Measurements from ENCODE around the gene PPP2R2C.

Gene PPP2R2C

GRCh38 chr4:6502747-6503465 is 30.5 kb upstream of the PPP2R2C start:
- Histone ChIP-seq H3K4me3 (ENCODE audit: low read length) (no peak overlapping the region), H3K4me1 (ENCODE audit: control insufficient read depth, low read depth, low read length) (no peaks in the 10 kb centered on the region), H3K9ac (ENCODE audit: low read length) (no peak overlapping the region), H3K27ac (ENCODE audit: low read length) (no peak overlapping the region), H3K27me3 (ENCODE audit: control insufficient read depth, insufficient read depth, low read length) (no peaks in the 10 kb centered on the region), H3K9me3 (ENCODE audit: control insufficient read depth, low read depth, low read length) (peaks cover 13% of the 10 kb centered on the region), H3K36me3 (ENCODE audit: control insufficient read depth, low read depth, low read length) (no peaks in the 10 kb centered on the region)

GRCh38 chr4:6502147-6502546 is 29.7 kb upstream of the PPP2R2C start:
- H3K27me3 ChIP-seq (ENCODE audit: control insufficient read depth, insufficient read depth, low read length), result no peaks in the 10 kb centered on the region
- no peaks in the 10 kb centered on the region for H3K36me3 ChIP-seq (ENCODE audit: control insufficient read depth, low read depth, low read length)
- no peaks in the 10 kb centered on the region for H3K4me1 ChIP-seq (ENCODE audit: control insufficient read depth, low read depth, low read length)
- H3K9ac ChIP-seq (ENCODE audit: low read length), result no peak overlapping the region
- no peak overlapping the region for H3K27ac ChIP-seq (ENCODE audit: low read length)
- H3K9me3 ChIP-seq (ENCODE audit: control insufficient read depth, low read depth, low read length), result peaks cover 13% of the 10 kb centered on the region
- no peak overlapping the region for H3K4me3 ChIP-seq (ENCODE audit: low read length)

- no peaks in the 10 kb centered on the region for H3K36me3 ChIP-seq (ENCODE audit: control insufficient read depth, low read depth, low read length)
- H3K27ac ChIP-seq (ENCODE audit: low read length), result no peak overlapping the region
- no peaks in the 10 kb centered on the region for H3K4me1 ChIP-seq (ENCODE audit: control insufficient read depth, low read depth, low read length)
- no peaks in the 10 kb centered on the region for H3K27me3 ChIP-seq (ENCODE audit: control insufficient read depth, insufficient read depth, low read length)
- H3K9ac ChIP-seq (ENCODE audit: low read length), result no peak overlapping the region
- peaks cover 13% of the 10 kb centered on the region for H3K9me3 ChIP-seq (ENCODE audit: control insufficient read depth, low read depth, low read length)
- H3K4me3 ChIP-seq (ENCODE audit: low read length), result no peak overlapping the region
Observed at GRCh38 chr4:6501171-6501570, 28.8 kb upstream of the PPP2R2C start.

- Histone ChIP-seq H3K9me3 (ENCODE audit: control insufficient read depth, low read depth, low read length) (peaks cover 13% of the 10 kb centered on the region), H3K4me1 (ENCODE audit: control insufficient read depth, low read depth, low read length) (no peaks in the 10 kb centered on the region), H3K4me3 (ENCODE audit: low read length) (no peak overlapping the region), H3K27ac (ENCODE audit: low read length) (no peak overlapping the region), H3K27me3 (ENCODE audit: control insufficient read depth, insufficient read depth, low read length) (no peaks in the 10 kb centered on the region), H3K9ac (ENCODE audit: low read length) (no peak overlapping the region), H3K36me3 (ENCODE audit: control insufficient read depth, low read depth, low read length) (no peaks in the 10 kb centered on the region)
Observed at GRCh38 chr4:6500481-6501140, 28.2 kb upstream of the PPP2R2C start.

GRCh38 chr4:6499238-6499600 is 26.8 kb upstream of the PPP2R2C start:
- Histone ChIP-seq H3K27ac (ENCODE audit: low read length) (no peak overlapping the region), H3K36me3 (ENCODE audit: control insufficient read depth, low read depth, low read length) (no peaks in the 10 kb centered on the region), H3K9me3 (ENCODE audit: control insufficient read depth, low read depth, low read length) (peaks cover 5% of the 10 kb centered on the region), H3K27me3 (ENCODE audit: control insufficient read depth, insufficient read depth, low read length) (no peaks in the 10 kb centered on the region), H3K4me3 (ENCODE audit: low read length) (no peak overlapping the region), H3K4me1 (ENCODE audit: control insufficient read depth, low read depth, low read length) (no peaks in the 10 kb centered on the region), H3K9ac (ENCODE audit: low read length) (no peak overlapping the region)

- Histone ChIP-seq H3K9me3 (ENCODE audit: control insufficient read depth, low read depth, low read length) (no peaks in the 10 kb centered on the region), H3K4me1 (ENCODE audit: control insufficient read depth, low read depth, low read length) (no peaks in the 10 kb centered on the region), H3K4me3 (ENCODE audit: low read length) (no peak overlapping the region), H3K9ac (ENCODE audit: low read length) (no peak overlapping the region), H3K27me3 (ENCODE audit: control insufficient read depth, insufficient read depth, low read length) (no peaks in the 10 kb centered on the region), H3K27ac (ENCODE audit: low read length) (no peak overlapping the region), H3K36me3 (ENCODE audit: control insufficient read depth, low read depth, low read length) (no peaks in the 10 kb centered on the region)
Observed at GRCh38 chr4:6498511-6499237, 26.3 kb upstream of the PPP2R2C start.

GRCh38 chr4:6497796-6498195 is 25.4 kb upstream of the PPP2R2C start:
- H3K9me3 ChIP-seq (ENCODE audit: control insufficient read depth, low read depth, low read length), result no peaks in the 10 kb centered on the region
- H3K27ac ChIP-seq (ENCODE audit: low read length), result no peak overlapping the region
- no peaks in the 10 kb centered on the region for H3K36me3 ChIP-seq (ENCODE audit: control insufficient read depth, low read depth, low read length)
- no peaks in the 10 kb centered on the region for H3K4me1 ChIP-seq (ENCODE audit: control insufficient read depth, low read depth, low read length)
- H3K27me3 ChIP-seq (ENCODE audit: control insufficient read depth, insufficient read depth, low read length), result no peaks in the 10 kb centered on the region
- no peak overlapping the region for H3K4me3 ChIP-seq (ENCODE audit: low read length)
- H3K9ac ChIP-seq (ENCODE audit: low read length), result no peak overlapping the region

GRCh38 chr4:6495736-6496135 is 23.3 kb upstream of the PPP2R2C start:
- no peaks in the 10 kb centered on the region for H3K27me3 ChIP-seq (ENCODE audit: control insufficient read depth, insufficient read depth, low read length)
- no peaks in the 10 kb centered on the region for H3K4me1 ChIP-seq (ENCODE audit: control insufficient read depth, low read depth, low read length)
- no peaks in the 10 kb centered on the region for H3K9me3 ChIP-seq (ENCODE audit: control insufficient read depth, low read depth, low read length)
- no peak overlapping the region for H3K9ac ChIP-seq (ENCODE audit: low read length)
- H3K36me3 ChIP-seq (ENCODE audit: control insufficient read depth, low read depth, low read length), result no peaks in the 10 kb centered on the region
- no peak overlapping the region for H3K4me3 ChIP-seq (ENCODE audit: low read length)
- H3K27ac ChIP-seq (ENCODE audit: low read length), result no peak overlapping the region

- Histone ChIP-seq H3K4me3 (ENCODE audit: low read length) (no peak overlapping the region), H3K9me3 (ENCODE audit: control insufficient read depth, low read depth, low read length) (no peaks in the 10 kb centered on the region), H3K27me3 (ENCODE audit: control insufficient read depth, insufficient read depth, low read length) (no peaks in the 10 kb centered on the region), H3K36me3 (ENCODE audit: control insufficient read depth, low read depth, low read length) (no peaks in the 10 kb centered on the region), H3K4me1 (ENCODE audit: control insufficient read depth, low read depth, low read length) (no peaks in the 10 kb centered on the region), H3K27ac (ENCODE audit: low read length) (no peak overlapping the region), H3K9ac (ENCODE audit: low read length) (no peak overlapping the region)
Observed at GRCh38 chr4:6495296-6495590, 22.8 kb upstream of the PPP2R2C start.

GRCh38 chr4:6494431-6495295 is 22.2 kb upstream of the PPP2R2C start:
- no peaks in the 10 kb centered on the region for H3K27me3 ChIP-seq (ENCODE audit: control insufficient read depth, insufficient read depth, low read length)
- no peak overlapping the region for H3K9ac ChIP-seq (ENCODE audit: low read length)

GRCh38 chr4:6493658-6494304 is 21.4 kb upstream of the PPP2R2C start:
- Histone ChIP-seq H3K4me3 (ENCODE audit: low read length) (no peak overlapping the region), H3K36me3 (ENCODE audit: control insufficient read depth, low read depth, low read length) (no peaks in the 10 kb centered on the region)

More at GRCh38 chr4:6494431-6495295, 22.2 kb upstream of the PPP2R2C start:
- Histone ChIP-seq H3K4me3 (ENCODE audit: low read length) (no peak overlapping the region), H3K4me1 (ENCODE audit: control insufficient read depth, low read depth, low read length) (no peaks in the 10 kb centered on the region), H3K9me3 (ENCODE audit: control insufficient read depth, low read depth, low read length) (no peaks in the 10 kb centered on the region), H3K36me3 (ENCODE audit: control insufficient read depth, low read depth, low read length) (no peaks in the 10 kb centered on the region), H3K27ac (ENCODE audit: low read length) (no peak overlapping the region)

More at GRCh38 chr4:6493658-6494304, 21.4 kb upstream of the PPP2R2C start:
- no peaks in the 10 kb centered on the region for H3K4me1 ChIP-seq (ENCODE audit: control insufficient read depth, low read depth, low read length)
- H3K9me3 ChIP-seq (ENCODE audit: control insufficient read depth, low read depth, low read length), result no peaks in the 10 kb centered on the region
- no peak overlapping the region for H3K27ac ChIP-seq (ENCODE audit: low read length)
- no peaks in the 10 kb centered on the region for H3K27me3 ChIP-seq (ENCODE audit: control insufficient read depth, insufficient read depth, low read length)
- H3K9ac ChIP-seq (ENCODE audit: low read length), result no peak overlapping the region

Measured in iPS-18a (cell line).